H1 (cell line): Measurements from ENCODE around the gene GBE1. TPM values are rescaled to one million over a fixed set of nuclear protein-coding genes. Genes with fewer than 3 reads are reported as not detected.

ENCODE experiments used
- FOSL1 ChIP-seq: IDR thresholded peaks from 2 replicates; pipeline ENCODE4 v1.6.1; 2011; ENCODE audit warnings: mild to moderate bottlenecking, low read depth, low read length, moderate library complexity; ENCODE audit not compliant: insufficient read depth
- SP2 ChIP-seq: IDR thresholded peaks from 2 replicates; pipeline ENCODE4 v1.6.1; 2012; ENCODE audit warnings: mild to moderate bottlenecking, low read length, inconsistent platforms
- TAF1 ChIP-seq: IDR thresholded peaks from 2 replicates; pipeline ENCODE4 v1.6.1; 2011; ENCODE audit warnings: mild to moderate bottlenecking, low read depth, low read length
- YY1 ChIP-seq: IDR thresholded peaks from 2 replicates; pipeline ENCODE4 v1.6.1; 2011; ENCODE audit warnings: low read depth, mild to moderate bottlenecking, low read length
- polyA plus RNA-seq, 7 experiments: library from polyadenylated mRNA; depleted of rRNA in 3 of 7; stranded (reverse) in 5 of 7; unstranded in 2 of 7; fragments of >200 nt in 5 of 7; fragments of 200-250 nt in 2 of 7; gene quantifications; 1 replicate in 5 of 7; 2 replicates in 1 of 7; 4 replicates in 1 of 7; pipeline versions ENCODE4 v1.2.1 to v1.2.3, GENCODE V29; 2011 to 2013; ENCODE audit warnings: missing spikeins in 2 of 7, mixed read lengths in 2 of 7
- total RNA-seq: library from RNA; stranded (reverse); fragmentation: NEBNext Ultra II Directional; extraction: Animal tissue kit (Norgen Biotek cat#: 25700); gene quantifications from 2 replicates; pipeline ENCODE4 v1.2.1, GENCODE V29; 2021

Gene GBE1
- total and polyA plus RNA-seq, 2 of the 8 experiments (the other 6 are each of a cell fraction or from before 2014, with no cell fraction given) = 3.3 to 7.3 TPM

DNA sequence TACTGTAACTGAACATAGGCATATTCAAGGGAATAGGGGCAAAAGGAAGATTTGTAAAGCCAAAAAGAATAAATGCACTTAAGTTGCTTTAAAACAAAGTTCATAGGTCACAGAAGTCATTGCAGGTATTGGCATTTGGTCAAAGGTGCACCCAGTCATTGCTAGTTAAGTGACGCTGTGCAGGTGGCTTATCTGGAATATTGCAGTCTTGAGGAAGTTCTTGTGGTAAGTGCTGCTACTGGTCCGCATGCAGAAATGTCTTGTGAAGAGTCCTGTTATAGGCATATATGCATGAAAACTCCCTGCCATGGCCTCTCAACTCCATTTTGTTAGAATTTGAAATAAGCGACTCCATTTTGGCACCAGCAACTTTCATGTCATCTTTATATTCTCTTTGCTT lies 293.1 kb downstream of the GBE1 start (continued):
- TF ChIP-seq SP2 (no peak), YY1 (no peak), FOSL1 (no peak), TAF1 (no peak)
